NK-92 (cell line): ENCODE measurements around the gene RNF145.
"Not testable (repeated sequence)": the region's sequence is repeated elsewhere in the genome, so short reads cannot be mapped to it uniquely, and the experiment has no call there.

Experiments used
- DNase-seq: peaks from one replicate; lab custom pipeline; 2025; ENCODE audit not compliant: unreplicated experiment; lab: John Stamatoyannopoulos, UW

The RNF145 gene

GRCh38 chr5:159121061-159121460, 88.3 kb downstream of the RNF145 start:
- DNase-seq, result no peak

DNA sequence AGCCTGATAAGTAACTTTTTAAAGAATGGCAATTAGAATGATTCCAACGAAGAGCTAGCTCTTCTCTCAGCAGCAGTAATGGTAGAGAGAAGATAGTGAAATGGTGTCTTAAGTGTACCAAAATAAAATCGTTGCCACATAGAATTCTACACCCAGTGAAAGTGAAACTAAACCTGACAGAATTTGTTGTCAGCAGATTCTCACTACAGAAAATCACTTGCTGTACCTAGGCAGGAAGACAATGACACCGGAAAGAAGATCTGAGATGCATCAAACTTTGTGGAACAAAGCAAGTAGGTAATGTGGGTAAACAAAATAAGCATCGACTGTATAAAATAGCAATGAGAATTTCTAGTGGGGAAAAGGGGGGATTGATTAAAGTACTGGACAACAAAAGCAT, 88.9 kb downstream of the RNF145 start:
- no peak for DNase-seq

- not testable (repeated sequence) for DNase-seq
Measured at GRCh38 chr5:159119842-159120241, 89.5 kb downstream of the RNF145 start.

DNA sequence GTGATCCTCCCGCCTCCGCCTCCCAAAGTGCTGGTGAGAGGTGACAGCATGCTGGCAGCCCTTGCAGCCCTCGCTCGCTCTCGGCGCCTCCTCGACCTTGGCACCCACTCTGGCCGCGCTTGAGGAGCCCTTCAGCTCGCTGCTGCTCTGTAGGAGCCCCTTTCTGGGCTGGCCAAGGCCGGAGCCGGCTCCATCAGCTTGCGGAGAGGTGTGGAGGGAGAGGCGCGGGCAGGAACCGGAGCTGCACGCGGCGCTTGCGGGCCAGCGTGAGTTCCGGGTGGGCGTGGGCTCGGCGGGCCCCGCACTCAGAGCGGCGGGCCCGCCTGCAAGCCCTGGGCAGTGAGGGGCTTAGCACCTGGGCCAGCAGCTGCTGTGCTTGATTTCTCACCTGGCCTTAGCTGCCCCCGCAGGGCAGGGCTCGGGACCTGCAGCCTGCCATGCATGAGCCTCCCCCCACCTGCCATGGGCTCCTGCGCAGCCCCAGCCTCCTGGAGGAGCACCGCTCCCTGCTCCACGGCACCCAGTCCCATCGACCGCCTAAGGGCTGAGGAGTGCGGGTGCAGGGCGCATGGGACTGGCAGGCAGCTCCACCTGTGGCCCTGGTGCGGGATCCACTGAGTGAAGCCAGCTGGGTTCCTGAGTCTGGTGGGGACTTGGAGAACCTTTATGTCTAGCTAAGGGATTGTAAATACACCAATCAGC, 90.2 kb downstream of the RNF145 start:
- DNase-seq, result not testable (repeated sequence)

GRCh38 chr5:159113405-159113804, 95.9 kb downstream of the RNF145 start:
- no peak for DNase-seq

- DNase-seq, result no peak
Measured at GRCh38 chr5:159112436-159112835, 96.9 kb downstream of the RNF145 start.
